Neutrophil (primary cell): ENCODE results near the gene PHF5A.

Source experiments
- H3K27ac ChIP-seq: fragments of 200-600 bp; sonication (generic); 2 replicates; pipeline ENCODE4 v1.5.1; 2016; ENCODE audit warnings: mild to moderate bottlenecking, moderate library complexity
- H3K27me3 ChIP-seq: fragments of 200-600 bp; sonication (generic); 2 replicates; pipeline ENCODE4 v1.6.0; 2016; ENCODE audit warnings: mild to moderate bottlenecking
- H3K36me3 ChIP-seq: fragments of 200-600 bp; sonication (generic); 2 replicates; pipeline ENCODE4 v1.5.1; 2017
- H3K4me1 ChIP-seq, 2 experiments: fragments of 200-600 bp in 1 of 2; sonication (generic) in 1 of 2; 1 replicate in 1 of 2; 2 replicates in 1 of 2; pipeline versions ENCODE4 v1.5.1 to v1.6.1; 2013 to 2016; ENCODE audit warnings: low read depth in 1 of 2, low read length in 1 of 2, mild to moderate bottlenecking in 1 of 2, moderate library complexity in 1 of 2; ENCODE audit not compliant: control insufficient read depth in 1 of 2, insufficient read depth in 1 of 2
- H3K4me3 ChIP-seq, 2 experiments: fragments of 200-600 bp in 1 of 2; sonication (generic) in 1 of 2; 1 replicate in 1 of 2; 2 replicates in 1 of 2; pipeline ENCODE4 v1.5.1; 2013 to 2016; ENCODE audit warnings: low read depth in 1 of 2, low read length in 1 of 2, mild to moderate bottlenecking in 1 of 2, moderate library complexity in 1 of 2
- H3K9me3 ChIP-seq: fragments of 200-600 bp; sonication (generic); 2 replicates; pipeline ENCODE4 v1.5.1; 2016
- CTCF ChIP-seq: fragments of 200-600 bp; sonication (generic); IDR thresholded peaks from 2 replicates; pipeline ENCODE4 v1.5.1; 2016; ENCODE audit warnings: antibody characterized with exemption

Gene PHF5A

GRCh38 chr22:41485033-41485432 lies 16.5 kb upstream of the PHF5A start:
- TF ChIP-seq CTCF: no peak
- Histone ChIP-seq H3K27ac (no peak overlapping the region), H3K9me3 (no peaks in the 10 kb centered on the region), H3K4me1 (peaks cover 4 to 5% of the 10 kb centered on the region in 2 experiments), H3K36me3 (peaks cover 7% of the 10 kb centered on the region), H3K4me3 (no peak overlapping the region), H3K27me3 (no peaks in the 10 kb centered on the region)

GRCh38 chr22:41482319-41482935 lies 13.9 kb upstream of the PHF5A start:
- H3K27ac ChIP-seq: no peak overlapping the region
- TF ChIP-seq CTCF: no peak
- peaks cover 7% of the 10 kb centered on the region for H3K36me3 ChIP-seq
- no peak overlapping the region for H3K4me3 ChIP-seq
- peaks cover 10 to 14% of the 10 kb centered on the region in 2 experiments for H3K4me1 ChIP-seq
- no peaks in the 10 kb centered on the region for H3K9me3 ChIP-seq
- H3K27me3 ChIP-seq: no peaks in the 10 kb centered on the region

GRCh38 chr22:41481925-41482318 lies 13.4 kb upstream of the PHF5A start:
- Histone ChIP-seq H3K27me3 (no peaks in the 10 kb centered on the region), H3K9me3 (no peaks in the 10 kb centered on the region), H3K4me1 (peaks cover 10 to 14% of the 10 kb centered on the region in 2 experiments), H3K4me3 (no peak overlapping the region), H3K27ac (no peak overlapping the region), H3K36me3 (peaks cover 7% of the 10 kb centered on the region)
- TF ChIP-seq CTCF: no peak

- Histone ChIP-seq H3K36me3 (peaks cover 7% of the 10 kb centered on the region), H3K9me3 (no peaks in the 10 kb centered on the region), H3K4me1 (peaks cover 10 to 14% of the 10 kb centered on the region in 2 experiments), H3K27ac (no peak overlapping the region), H3K4me3 (no peak overlapping the region), H3K27me3 (no peaks in the 10 kb centered on the region)
- TF ChIP-seq CTCF: no peak
Observed at GRCh38 chr22:41481131-41481830, 12.8 kb upstream of the PHF5A start.

- H3K27ac ChIP-seq: no peak overlapping the region
- H3K4me1 ChIP-seq: peaks cover 10 to 14% of the 10 kb centered on the region in 2 experiments
- peaks cover 7% of the 10 kb centered on the region for H3K36me3 ChIP-seq
- TF ChIP-seq CTCF: no peak
- no peaks in the 10 kb centered on the region for H3K27me3 ChIP-seq
- H3K4me3 ChIP-seq: no peak overlapping the region
- H3K9me3 ChIP-seq: no peaks in the 10 kb centered on the region
Observed at GRCh38 chr22:41480397-41480735, 11.9 kb upstream of the PHF5A start.
